GM19395 (cell line): ENCODE data around the gene S100A4.
"Not testable (repeated sequence)": the region's sequence is repeated elsewhere in the genome, so short reads cannot be mapped to it uniquely, and the experiment has no call there.

Experiments used
- ATAC-seq: cut with Tn5 transposase; IDR thresholded peaks from one replicate; pipeline ENCODE4 v1.9.1; 2021; ENCODE audit warnings: mild to moderate bottlenecking, moderate library complexity; ENCODE audit not compliant: unreplicated experiment

The S100A4 gene

DNA sequence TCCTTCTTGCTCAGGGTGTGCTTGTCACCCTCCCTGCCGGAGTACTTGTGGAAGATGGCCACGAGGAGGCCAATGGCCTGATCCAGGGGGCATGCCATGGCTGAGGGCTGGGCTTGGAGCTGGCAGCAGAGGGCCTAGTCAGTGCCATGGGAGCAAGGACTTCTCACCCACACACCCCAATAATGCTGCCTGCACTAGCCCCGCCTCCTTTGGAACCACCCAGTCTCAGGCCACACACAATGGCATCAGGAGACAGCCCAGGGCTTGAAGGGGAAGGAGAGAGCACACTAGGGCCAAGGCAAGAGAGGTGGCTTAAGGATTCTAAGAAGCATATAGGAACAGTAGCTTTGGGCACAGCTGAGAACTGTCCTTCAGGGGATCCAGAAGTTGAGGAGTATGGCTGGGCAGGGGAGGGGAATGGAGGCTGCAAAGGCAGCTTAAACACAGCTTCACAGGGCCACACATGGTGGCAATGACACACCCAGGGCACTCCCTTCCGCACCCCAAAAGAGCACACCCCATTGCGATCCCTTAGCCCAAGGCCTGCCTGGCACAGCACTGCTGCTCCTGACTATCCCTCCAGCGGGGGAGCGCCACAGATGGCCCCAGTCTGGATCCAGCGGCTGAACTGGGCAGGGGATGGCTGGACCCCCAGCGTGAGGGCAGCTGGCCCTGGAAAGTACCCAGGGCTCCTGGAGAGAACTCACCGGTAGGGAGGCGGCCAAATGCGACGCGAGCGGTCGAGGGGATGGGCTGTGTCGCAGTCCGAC, 10.2 kb downstream of the S100A4 start, which contains the start of gene S100A6:
Gene S100A6 (minus strand): TSS at position 750 of the 770 bp plus-strand sequence. CDS start 652 bp downstream, at position 98.
- no peak for ATAC-seq

DNA sequence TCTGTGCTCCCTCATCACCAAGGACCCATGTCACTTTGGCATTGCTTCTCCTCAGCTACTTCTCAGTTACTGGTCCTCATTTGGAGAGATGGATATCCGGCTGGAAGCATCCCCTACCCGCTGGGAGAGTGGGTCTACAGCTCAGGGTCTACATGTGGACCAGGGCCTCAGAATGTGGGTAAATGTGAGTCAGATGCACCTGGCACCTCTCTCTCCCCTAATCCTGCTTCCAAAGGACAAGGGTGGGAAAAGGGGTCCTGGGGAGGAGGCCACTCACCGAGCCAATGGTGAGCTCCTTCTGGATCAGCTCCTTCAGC, 10.7 kb downstream of the S100A4 start:
- ATAC-seq = no peak

DNA sequence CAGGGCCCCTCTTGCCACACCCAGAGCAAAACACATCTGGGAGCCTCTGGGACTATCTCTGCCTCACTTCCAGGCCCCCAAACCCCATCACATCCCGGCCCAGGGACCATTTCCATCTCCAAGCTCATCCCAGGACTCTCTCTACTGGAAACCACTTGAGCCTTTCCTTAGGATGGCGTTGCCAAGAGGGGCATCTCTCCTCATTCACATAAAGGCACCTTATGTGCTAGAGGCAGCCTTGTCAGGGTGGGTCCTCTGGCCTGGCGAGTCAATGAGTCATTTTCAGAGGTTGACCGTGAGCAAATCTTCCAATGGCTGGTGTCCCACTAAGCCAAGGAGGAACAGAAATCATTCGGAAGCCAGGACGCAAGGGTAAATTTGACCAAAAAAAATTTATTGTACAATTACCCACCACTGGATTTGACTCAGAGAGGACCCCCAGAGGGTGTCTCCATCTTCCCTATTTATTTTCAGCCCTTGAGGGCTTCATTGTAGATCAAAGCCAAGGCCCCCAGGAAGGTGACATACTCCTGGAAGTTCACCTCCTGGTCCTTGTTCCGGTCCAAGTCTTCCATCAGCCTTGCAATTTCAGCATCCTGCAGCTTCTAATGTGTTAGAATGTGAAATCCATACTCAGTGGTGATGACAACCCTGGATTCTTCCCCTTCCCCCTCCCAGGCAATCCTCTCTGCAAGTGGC, 11.2 kb downstream of the S100A4 start:
- ATAC-seq = no peak

DNA sequence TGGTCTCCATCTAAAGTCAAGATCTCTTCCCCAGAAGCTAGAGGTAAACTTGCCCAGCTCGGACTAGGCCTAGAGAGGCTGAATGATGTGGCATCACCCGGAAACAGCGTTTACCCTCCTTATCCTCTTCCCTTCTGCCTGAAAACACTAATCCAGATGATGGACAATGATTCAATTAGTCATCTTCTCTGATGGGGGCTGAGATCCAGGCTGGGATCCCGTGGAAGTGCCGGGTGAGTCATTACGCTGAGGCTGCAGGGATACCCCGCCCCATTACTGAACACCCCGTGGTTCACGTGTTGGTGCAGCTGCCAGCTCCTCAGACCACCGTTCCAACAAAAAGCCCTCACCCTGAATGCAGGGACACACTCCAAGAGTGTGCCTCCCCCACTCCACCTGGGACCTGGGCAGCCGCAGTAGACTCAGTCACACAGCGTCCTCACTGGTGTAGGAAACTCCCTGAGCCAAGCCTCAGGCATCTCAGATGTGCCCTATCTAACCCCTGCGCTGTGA, 11.9 kb downstream of the S100A4 start:
- no peak for ATAC-seq

DNA sequence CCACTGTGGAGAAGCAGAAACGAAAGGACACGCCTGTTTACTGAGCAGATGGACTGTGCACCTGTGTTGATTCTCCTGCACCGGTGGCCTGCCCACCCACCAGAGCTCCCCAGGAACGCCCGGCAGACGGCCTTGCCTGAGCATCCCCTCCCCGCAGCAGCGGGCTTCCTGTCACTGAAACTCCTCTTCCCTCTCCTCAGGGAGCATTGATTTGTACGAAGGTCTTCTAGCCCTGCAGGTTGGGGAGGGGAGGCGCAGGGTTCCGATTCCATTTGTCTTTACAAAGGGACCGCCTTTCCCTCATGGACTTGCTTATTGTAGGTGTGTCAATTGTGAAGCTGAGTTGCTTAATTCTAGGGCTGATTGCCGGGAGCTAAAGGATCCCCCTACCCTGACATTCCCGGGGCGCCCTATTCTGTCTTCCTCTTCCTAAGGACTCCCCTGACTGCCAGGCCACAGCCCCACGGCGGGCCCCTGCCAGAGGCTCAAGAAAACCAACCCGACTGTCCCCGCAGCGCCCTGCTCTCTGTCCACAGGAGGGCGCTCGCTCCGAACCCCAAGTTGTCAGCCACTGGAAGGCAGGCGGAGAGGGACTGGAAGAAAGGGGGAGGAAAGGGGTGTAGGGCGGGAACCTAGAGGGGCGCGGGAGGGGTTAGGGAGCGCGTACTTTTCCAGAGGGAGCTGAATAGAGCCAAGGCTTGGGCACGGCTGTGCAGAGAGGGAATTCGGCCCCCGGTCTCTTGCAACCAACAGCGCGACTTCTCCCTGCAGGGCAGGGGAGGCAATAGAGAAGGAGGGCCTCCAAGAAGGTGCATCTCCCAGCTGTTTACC, 12.6 kb downstream of the S100A4 start:
- no peak for ATAC-seq

DNA sequence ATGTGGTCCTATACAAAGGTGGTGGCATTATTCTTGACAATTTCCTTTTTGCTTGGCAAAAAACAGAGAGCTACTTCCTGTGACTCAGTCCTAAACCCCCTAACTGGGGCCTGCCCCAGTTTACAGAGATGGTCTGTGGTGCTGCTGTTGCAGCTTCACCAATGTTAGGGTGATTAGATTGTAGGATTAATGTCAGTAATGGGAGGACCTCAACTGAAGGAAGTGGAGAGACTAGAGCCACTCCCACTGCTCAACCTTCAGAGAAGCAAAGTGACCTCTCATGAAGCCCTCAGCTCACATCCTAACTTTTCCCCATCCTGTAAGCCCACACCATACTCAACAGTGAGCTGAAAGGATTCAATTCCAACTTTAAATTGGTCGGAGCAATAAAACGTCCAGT, 13.4 kb downstream of the S100A4 start:
- no peak for ATAC-seq

DNA sequence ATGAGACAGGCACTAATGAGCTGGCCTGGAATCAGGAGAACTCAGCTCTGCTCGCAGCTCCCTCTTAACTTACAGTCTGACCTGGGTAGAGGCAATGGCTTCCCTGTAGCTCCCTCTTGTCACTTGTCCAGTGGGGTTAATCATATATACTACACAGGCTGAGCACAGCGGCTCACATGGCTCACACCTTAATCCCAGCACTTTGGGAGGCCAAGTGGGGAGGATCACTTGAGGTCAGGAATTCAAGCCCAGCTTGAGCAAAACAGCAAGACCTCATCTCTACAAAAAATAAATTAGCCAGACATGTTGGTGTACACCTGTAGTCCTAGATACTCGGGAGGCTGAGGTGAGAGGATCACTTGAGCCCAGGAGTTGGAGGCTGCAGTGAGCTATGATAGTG, 14.0 kb downstream of the S100A4 start:
- ATAC-seq = no peak

DNA sequence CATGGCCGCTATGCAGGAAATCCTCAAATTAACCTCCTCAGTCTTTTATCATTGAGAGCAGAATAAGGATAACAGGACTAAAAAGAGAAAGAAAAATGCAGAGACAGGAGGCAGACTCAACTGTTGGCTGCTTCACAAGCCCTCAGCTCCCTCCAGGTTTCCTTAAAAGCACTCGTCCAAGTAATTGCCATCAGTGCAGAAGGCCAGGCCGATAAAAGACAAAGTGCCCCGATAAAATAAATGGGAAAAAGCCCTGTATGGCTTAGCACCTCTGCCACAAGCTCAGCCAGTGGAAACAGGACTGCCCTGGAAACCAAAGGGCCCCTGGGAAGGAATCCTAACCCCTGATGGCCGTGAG, 17.9 kb downstream of the S100A4 start:
- ATAC-seq = no peak

DNA sequence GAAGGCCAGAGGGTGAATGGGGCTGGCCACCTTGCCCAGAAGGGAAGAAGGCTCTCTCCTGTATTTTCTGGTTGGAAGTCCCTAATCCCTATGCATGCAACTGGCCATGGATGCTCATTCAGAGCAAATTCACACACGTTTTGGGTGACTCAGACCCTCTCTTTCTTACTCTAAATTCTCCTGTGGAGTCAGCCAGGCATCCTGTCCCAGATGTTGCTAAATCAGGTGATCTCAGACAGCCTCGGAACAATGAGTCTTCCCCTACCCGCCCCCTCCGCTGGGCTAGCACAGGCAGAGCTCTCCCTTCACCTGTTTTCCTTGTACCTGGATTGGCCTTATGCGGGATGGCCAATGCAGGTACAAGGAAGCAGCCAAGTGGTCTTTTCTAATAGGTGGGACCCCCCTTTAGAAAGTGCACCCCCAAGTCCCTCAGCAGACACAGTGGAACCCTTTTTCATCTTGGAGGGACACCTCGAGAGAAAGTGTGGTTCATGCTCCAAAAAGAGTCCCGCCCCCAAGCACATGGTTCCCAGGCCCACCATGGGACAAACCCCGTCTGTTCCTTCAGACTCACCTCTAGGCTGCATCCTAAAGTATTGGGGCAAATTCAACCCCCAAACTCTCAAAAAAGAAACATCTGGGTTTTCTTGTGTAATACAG, 18.5 kb downstream of the S100A4 start:
- no peak for ATAC-seq

DNA sequence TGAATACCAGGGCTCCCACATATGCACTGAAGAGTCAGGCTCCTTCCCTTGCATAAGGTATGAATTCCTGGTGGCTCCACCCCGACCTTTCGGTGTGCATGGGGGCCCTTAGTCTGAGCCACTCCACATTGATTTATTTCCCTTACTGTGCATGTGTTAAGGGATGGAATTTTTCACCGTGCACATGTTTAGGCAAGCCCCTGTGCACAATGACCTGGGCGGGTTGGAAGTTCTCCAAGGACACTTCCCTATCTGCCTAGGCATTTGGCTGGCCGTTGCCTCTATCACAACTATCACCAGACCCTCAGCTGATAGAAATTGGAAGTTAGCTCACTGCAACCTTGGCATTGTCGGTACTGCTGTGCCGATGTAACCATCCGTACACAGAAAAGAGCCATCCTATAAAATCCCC, 19.5 kb downstream of the S100A4 start:
- ATAC-seq = no peak

DNA sequence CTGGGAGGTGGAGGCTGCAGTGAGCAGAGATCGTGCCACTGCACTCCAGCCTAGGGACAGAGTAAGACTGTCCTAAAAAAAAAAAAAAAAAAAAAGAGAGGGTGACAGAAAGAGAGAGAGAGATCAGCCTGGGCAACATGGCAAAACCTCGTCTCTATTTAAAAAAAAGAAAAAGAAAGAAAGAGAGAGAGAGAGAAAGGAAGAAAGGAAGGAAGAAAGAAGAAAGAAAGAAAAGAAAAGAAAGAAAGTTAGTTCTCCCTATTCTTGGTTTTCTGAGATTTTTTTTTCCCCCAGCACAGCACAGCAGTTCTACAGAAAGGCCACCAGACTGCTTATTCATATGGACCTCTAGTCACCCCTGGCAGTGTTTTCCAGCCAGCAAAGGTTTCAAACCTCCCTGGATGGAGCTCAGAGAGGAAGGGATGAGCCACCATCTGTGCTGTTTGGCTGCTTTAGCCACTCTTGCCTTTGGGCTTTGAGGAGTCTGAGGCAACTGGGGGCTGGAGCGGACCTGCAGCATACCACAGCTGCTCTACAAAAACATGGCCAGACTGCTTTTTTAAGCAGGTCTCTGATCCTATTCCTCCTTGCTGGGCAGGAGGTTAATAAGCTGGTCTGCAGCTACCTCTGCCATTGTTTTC, 20.4 kb downstream of the S100A4 start:
- ATAC-seq = no peak

DNA sequence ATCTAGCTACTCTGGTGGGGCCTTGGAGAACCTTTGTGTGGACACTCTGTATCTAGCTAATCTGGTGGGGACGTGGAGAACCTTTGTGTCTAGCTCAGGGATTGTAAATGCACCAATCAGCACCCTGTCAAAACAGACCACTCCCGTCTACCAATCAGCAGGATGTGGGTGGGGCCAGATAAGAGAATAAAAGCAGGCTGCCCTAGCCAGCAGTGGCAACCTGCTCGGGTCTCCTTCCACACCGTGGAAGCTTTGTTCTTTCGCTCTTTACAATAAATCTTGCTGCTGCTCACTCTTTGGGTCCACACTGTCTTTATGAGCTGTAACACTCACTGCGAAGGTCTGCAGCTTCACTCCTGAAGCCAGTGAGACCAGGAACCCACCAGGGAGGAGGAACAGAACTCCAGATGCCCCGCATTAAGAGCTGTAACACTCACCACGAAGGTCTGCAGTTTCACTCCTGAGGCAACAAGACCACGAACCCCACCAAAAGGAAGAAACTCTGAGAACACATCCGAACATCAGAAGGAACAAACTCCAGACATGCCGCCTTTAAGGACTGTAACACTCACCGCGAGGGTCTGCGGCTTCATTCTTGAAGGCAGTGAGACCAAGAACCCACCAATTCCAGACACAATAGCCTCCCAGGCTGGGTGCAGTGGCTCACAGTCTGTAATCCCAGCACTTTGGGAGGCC, 23.1 kb downstream of the S100A4 start:
- not testable (repeated sequence) for ATAC-seq

DNA sequence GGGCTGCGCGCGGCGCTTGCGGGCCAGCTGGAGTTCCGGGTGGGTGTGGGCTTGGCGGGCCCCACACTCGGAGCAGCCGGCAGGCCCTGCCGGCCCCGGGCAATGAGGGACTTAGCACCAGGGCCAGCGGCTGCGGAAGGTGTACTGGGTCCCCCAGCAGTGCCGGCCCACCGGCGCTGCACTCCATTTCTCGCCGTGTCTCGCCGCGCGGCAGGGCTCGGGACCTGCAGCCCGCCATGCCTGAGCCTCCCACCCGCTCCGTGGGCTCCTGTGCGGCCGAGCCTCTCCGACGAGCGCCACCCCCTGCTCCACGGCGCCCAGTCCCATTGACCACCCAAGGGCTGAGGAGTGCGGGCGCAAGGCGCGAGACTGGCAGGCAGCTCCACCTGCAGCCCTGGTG, 23.8 kb downstream of the S100A4 start:
- ATAC-seq = not testable (repeated sequence)

DNA sequence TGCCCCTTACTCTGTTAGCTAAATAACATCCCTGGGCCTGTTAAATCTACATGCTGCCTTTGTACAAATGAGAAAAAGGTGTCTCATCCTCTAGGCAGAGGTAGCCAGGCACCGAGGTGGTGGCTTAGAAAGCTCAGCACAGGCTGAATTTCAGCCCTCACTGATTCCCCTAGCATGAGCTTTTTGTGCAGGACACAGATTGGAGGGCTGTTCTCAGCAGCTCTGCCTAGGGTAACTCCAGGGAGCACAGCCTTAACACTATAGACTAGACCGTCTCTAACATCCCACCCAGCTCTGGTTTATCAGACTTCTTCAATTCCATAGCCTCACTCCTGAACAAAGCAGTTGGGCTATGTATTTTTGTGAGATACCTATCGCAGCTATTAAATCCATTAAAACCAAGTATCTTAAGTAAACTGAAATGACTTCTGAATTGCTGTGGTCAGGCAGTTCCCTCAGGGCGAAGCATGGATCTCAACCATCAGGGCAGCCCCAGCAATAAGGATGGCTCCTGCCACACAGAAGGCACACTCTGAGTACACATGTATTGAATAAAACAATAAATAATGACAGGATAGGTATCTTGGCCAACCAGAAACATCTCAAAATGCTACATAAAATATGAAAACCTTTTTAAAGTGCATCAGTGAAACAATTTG, 24.7 kb downstream of the S100A4 start:
- ATAC-seq = no peak

DNA sequence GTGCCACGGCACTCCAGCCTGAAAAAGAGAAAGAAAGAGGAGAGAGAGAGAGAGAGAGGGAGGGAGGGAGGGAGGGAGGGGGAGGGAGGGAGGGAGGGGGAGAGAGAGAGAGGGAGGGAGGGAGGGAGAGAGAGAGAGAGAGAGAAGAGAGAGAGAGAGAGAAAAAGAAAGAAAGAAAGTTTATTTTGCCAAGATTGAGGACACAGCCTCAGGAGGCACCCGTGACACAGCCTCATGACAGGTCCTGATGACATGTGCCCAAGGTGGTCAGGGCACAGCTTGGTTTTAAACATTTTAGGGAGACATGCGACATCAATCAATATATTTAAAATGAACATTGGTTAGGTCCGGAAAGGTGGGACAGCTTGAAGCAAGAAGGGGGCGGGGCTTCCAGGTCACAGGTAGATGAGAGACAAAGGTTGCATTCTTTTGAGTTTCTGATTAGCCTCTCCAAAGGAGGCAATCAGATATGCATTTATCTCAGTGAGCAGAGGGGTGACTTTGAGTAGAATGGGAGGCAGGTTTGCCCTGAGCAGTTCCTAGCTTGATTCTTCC, 25.4 kb downstream of the S100A4 start:
- not testable (repeated sequence) for ATAC-seq

DNA sequence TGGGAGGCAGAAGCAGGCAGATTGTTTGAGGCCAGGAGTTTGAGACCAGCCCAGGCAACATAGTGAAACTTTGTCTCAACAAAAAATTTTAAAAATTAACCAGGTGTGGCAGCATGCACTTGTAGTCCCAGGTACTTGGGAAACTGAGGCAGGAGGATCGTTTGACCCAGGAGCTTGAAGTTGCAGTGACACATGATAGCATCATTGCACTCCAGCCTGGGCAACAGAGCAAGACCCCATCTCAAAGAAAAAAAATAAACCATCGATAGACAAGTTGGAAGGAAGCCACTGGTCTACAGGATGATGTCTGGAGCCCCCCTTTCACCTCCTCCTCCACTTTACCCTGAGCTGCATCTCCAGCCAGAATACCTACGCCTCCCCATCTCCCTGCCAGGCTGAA, 26.4 kb downstream of the S100A4 start:
- no peak for ATAC-seq

DNA sequence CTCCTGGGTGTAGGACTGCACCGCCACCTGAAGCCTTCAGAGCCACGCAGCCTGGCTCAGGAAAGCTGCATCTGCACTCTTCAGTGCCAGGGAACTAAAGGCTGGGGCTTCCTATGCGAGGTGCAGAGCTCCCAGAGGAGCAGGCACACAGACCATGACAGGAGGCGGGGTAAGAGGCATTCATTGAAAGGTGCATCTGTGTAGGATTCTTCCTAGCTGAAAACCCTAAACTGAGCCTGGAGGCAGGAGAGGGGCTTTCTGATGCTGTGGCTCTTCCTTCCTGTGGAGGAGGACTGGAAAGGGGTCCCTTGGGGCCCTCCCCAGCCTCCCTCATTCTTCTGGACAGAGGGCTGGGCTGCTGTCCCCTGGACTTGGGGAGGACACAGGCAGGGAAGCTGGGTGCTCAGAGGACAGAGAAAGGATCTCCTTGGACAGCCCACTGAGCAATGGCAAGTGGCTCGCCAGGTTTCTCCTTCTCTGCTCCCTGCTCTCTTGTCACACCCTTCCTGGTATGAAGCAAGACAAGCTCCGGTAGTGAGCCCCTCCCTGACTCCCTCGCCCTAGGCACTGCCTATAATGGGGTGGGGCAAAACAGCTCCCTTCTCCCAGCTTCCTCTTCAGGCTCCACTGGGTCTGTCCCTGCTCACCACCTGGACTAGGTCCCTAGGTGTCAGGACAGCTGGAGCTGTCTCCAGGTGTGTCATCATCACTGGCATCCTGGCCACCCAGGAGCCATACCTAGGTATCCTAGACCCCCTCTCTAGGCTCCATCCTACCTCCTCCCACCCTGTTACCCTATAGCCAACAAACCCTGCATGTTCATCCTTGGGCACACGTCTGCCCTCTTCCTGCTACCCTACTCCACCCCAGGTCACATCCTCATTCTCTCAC, 29.9 kb downstream of the S100A4 start:
- no peak for ATAC-seq

DNA sequence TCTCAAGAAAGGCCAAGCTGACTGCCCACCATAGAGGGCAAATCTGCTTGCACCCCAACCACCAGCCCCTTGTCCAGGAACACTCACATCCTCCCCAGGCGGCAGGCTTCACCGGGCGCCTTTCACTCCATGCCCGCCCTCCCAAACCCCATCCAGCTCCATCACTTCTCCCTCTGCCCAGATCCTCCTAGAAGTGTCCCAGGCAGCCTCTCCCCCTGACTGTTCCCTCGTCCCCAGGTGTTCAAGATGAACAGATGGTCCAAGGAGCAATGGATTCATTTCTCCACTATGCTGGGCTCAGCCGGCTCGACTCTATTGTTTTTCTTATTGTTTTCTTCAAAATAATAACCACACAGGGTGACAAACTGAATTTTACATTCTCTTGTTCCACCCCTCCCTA, 31.9 kb downstream of the S100A4 start:
- no peak for ATAC-seq
